Hematopoietic multipotent progenitor cell treated with erythropoietin and hydrocortisone succinate and interleukin-3 and kit ligand, for 15 days (in vitro differentiated cells): ENCODE data around the gene KIAA1328.

ENCODE experiments used
- DNase-seq: peaks from one replicate; pipeline ENCODE4 v3.0.0-alpha.2; 2015; ENCODE audit warnings: low spot score

Gene KIAA1328

DNA sequence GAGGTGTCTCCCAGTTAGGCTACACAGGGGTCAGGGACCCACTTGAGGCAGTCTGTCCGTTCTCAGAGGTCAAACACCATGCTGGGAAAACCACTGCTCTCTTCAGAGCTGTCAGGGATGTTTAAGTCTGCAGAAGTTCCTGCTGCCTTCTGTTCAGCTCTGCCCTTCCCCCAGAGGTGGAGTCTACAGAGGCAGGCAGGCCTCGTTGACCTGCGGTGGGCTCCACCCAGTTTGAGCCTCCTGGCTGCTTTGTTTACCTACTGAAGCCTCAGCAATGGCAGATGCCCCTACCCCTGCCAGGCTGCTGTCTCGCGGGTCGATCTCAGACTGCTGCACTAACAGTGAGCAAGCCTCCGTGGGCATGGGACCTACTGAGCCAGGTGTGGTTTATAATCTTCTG lies 390.3 kb downstream of the KIAA1328 start:
- no peak for DNase-seq

DNA sequence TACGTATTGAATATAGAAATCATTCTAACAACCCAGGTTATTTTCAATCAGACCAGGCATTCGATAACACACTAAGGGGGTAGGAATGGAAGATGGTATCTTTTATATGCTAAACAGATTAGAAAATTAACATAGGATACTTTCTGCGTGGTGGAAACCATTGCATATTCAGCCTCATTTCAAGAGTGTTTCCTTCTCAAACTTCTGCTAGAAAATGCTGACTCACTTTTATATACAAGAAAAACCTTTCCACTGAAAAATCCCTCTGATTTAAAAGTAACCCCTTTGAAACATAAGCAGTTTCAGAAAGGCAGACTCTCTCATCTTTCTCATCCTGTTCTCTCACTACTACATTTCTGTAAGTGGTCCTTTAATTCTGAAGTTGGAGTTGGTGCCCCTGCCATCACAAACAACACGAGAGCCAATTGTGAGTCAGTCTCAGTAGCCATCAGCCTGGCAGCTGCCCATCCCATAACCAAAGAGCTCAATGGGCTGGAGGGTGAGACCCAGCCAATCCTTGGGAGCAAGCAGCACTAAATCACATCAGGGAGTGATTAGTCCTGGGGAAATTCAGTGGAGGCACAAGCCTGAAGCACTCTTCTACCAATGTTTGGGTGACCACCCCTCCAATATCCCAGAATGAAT lies 393.5 kb downstream of the KIAA1328 start:
- no peak for DNase-seq

DNA sequence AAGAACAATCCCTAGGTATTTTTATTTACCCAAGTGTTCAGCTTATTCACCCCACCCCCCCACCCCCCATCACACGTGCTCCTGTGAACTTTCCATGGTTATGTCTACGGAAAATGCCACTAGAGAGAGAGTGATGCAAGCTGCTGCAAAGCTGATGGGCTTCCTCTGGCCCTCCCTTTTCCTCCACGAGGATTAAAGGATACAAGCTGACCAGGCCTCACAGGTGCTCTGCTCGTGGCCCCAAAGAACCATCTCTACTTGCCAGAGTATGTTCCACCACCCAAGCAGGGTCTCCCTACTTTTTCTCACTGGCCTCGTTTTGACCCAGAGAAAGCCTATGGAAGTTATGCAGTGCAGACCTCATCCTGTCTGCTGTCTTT lies 394.1 kb downstream of the KIAA1328 start:
- DNase-seq = no peak

DNA sequence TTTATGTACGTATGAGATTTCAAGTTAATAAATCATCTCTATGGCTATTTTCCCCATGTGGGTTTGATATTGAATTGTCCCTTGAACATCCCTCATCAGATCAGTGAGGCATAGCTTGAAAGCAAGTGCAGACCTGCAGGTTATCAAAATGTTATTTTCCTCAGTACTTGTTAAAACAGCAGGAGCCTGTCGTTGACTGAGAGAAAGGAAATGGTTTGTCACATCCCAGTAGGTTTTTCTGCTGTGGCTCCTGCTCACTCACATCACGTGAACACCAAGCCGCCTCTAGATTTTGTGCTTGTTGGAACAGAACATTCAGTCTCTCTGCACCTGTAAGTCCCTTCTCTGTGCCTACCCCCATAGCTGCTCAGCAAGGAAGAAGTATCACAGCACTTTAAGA lies 396.4 kb downstream of the KIAA1328 start:
- no peak for DNase-seq

DNA sequence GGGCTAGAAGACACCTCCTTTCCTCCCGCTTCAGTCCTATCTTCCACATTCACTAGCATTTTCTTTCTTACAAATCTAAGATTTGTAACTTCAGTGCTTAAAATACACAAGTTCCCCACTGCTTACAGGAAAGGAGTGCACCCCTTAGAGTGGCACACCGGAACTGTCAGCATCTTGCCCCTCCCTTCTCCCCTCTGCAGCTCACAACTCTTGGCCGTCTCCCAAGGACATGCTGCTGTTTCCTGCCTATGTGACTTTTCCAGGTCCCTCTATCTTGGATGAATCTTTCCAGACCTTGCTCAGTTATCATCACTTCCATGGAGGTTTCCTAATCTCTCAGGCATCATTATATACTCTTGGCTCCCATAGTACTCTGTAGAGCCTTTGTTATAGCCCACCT lies 401.8 kb downstream of the KIAA1328 start:
- DNase-seq = no peak

DNA sequence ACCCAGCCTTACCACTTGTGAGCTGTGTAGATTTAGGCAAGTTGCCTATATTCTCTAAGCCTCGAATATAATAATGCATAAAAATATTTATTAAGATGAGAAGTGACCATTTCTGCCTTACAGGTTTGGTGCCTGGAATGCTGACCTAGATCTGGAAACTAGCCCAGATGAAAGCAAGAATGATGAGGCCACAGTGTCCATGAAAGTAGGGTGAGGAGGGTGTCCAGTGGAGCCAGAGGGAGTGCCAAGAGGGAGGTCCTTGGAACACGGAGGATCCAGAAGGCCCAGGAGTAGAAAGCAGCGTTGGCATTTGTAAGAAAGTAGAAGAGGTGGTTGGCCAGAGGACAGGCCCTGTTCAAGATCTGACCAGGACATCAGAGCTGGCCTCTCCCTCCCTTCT lies 402.3 kb downstream of the KIAA1328 start:
- no peak for DNase-seq

DNA sequence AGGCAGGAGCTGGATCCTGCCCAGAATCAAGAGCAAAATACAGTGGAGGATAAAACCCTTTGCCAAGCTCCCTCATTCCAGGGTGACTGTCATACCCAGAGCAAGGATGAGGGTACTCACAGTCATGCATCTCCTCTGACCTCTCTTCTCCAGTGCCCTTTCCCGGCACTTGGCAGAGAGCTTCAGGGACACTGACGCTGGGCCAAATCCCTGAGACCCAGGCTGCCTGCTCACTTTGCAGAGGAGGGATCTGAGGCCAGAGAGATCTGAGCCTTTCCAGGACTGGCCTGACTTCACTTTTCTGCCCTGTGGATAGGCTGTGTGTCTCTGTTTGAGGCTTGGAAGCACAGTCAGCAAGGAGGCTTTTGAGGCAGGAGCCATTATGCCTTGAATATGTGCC lies 406.7 kb downstream of the KIAA1328 start:
- no peak for DNase-seq

DNA sequence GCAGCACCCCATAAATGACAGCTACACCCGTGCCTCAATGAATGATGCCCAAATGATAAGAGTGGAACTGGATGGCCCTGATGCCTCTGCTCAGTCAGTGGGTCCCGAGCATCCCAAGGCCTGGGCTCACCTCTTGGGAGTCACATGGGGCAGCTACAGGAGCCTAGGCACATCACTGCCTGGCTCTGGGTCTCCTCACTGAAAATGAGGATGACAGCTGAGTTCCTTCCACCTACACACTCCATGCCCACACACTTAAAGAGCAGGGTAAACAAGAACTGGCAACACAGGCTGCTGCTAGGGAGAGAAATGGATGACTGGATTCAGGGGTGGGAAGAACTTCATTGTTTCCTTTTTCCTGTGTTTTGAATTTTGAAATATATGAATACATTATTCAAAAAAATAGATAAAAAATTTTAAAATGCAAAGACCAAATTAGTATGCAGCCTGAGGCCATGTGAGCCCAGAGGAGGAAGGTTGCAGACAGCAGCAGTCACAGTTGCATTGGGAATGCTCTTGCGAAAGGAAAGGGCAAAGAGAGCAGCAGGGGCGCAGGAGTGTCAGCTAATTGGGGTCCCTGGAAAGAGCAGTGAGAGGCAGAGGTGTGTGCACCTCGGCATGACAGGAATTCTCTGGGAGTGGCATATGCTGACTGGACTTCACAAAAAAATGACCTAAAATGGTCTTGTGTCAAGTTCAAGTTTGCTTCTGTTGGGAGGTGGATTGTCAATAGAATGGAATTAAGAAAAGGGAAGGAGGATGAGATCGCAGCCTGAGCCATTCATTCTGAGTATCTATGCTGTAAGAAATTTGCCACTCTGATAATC lies 409.6 kb downstream of the KIAA1328 start:
- no peak for DNase-seq

DNA sequence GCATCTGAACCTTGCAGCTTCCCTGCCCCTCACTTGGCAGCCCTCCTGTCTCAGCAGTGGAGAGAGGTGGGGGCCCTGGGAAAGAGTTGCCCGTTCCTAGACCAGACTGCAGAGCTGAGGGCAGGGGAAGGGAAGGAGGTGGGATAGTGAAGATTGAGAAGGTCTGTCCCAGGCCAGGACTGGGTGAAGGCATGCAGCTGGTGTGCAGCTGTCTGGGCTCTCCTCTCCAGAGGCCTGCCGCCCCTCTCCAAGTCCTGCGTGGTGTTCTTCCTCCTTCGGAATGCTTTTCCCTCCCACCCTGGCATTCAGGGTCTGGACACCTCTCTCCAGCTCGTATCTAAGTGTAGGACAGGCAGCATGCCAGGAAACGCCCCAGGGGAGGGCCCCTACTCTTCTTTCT lies 413.2 kb downstream of the KIAA1328 start:
- no peak for DNase-seq

DNA sequence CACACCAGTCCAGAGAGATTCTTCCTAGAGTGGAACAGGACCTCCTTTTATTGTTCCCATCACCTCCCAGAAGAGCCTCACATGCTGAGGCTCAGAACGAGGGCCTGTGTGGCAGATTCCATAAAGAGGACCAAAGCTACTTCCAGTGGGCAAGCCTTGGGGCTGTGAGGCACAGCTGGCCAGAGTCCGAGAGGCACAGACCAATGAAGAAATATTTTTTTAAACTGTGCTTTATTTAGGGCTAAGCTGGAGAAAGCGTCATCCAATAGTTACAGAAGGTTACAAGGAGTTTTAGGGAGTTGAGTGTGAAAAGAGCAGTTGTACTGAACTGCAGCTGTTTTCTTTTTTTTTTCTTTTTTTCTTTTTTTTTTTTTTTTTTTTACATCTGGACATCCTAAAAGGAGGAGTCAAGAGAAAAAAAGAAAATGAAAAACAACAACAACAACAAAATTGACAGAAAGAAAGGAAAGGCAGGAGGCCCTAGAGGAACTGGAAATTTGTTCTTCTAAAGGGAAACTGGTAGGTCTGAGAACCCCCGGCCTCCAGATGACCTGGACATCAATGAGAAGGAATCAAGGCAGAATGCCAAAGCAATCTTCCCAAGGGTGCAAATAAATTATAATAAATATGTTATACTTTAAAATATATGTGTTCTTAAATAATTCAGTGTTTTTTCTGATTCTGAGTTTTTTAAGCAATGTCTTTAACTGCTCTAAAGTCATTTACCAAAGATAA lies 414.1 kb downstream of the KIAA1328 start:
- no peak for DNase-seq

DNA sequence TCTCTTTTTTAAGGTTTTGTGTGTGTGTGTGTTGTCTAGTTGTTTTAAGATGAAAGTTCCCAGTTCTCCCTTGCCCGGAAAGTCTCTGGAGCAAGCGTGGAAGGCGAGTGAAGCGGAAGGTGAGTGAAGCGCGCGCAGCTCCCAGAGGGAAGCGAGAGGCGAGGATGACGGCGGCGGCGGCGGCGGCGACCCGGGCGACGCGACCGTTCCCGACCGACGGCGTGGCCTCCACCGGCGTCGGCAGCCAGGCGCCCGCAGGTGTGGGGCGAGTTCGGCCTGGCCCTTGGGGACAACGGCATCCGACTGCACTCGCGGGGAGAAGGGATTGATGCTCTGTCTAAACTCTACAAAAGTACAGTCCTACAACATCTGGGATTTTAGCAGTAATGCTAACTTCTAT lies 414.8 kb downstream of the KIAA1328 start:
- no peak for DNase-seq

DNA sequence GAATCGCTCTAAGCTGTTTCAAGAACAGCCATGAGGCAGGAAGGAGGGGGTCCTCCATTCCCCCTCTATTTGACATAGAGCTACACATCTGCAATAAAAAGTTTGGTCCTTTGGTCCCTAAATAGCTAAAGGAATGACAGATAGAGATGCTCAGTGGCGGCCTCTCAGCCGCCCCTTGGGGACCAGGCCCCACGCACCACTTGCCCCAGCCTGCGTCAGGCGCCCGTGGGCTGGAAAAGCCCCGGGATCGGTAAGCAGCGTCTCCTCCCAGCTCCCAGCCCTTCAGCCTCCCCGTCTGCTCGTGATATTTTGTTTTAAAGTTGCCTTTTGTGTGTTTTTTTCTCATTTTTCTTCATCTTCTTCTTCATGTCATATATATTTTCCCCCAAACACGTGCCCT lies 415.7 kb downstream of the KIAA1328 start:
- no peak for DNase-seq

DNA sequence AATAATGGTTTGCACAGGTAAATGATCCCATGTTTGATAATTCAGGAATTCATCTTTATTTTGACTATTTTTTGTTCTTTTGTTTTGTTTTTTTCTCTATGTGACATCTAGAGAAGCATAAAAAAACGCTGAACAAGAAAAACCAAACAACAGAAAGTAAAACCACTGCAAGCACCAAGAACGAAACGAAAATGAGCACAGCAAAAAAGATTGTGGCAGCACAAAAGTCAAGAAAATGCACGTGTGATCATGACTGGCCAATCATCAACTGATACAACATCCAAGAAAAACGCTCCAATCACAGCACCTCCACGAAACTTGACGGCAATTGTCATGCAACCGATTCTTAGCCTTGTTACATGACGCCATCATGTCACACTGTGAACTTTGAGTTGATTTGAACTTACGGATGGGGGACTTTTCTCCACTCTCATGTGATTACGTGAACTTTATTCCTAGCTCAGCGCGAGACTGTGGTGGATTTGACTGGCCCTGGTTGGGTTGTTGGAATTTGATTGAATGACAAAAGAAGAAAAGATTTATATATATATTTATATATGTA lies 417.9 kb downstream of the KIAA1328 start:
- no peak for DNase-seq

DNA sequence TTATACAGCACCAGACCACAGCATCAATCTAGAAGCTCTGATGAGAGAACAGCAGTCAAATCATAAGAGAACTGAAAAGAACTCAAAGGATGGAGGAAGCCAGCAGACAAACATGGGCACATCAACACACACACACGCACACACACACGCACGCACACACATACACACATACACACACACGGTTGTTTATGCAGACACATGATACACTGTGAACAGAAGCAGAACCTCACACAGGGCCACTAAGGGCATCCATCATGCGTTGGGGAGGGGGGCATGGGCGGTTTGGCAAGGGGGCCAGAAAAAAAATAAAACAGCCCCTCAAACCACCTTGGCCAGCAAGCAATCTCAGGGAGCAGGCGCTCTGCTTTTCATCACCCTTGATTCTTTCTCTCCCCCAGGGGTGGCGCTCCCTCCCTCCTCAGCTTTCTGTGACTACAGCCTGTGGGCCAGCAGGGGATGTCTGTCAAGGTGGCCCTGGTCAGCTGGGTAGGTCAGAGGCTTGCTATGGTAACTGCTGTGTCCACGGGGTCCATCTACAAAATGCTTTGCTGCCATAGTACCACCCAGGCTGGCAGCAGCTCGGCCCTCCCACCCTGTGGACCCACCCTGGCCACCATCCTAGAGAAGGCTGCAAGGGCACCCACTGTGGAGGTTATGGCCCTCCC lies 418.7 kb downstream of the KIAA1328 start:
- no peak for DNase-seq

DNA sequence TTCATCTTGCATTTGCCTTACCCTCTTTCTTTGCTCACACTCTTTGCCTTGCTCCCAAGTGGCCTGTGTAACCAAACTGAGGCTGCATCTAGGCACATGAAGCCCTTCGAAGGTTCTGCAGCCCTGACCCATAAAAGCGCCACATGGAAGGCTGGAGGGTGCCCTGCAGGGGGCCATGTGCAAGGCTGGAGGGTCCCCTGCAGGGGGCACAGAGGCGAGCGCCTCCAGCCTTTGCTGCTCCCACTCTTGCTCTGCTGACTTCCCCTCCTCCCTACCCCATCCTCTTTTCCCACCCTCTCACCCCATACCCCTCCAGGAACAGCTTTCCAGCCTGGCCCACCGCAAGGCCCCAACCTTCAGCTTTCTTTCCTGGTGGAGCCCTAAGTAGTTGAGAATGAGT lies 419.4 kb downstream of the KIAA1328 start:
- DNase-seq = no peak

DNA sequence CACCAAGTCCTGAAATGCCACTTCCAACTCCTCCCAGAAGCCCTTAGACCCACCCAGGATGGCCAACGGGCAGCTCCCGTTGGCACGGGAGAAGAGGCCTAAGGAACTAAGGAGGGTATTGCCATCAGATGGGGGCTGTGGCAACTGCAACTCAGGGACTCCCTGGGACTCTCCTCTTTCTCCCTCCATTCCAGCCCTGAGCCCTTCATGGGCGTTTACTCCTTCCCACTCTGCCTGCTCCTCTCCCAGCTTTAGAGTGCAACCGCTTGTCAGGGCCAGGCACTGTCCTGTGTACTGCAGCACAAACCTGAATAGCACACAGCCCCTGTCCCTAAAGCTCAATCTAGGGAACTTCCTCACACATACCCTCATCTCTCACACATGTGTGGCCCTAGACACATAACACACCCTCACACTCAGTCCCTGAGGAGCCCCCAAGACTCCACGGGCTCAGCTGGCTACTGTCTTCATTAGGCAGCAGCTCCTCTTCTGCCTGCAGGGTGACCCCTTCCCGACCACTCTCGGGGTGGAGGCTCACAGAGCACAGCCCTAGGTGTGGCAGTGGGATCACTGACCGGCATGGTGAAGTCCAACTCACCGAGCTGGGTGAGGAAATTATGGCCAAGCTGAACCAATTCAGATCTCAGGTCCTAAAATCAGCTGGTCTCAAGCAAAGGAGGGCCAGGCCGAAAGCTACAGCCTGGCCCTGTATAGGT lies 420.4 kb downstream of the KIAA1328 start:
- DNase-seq = no peak

DNA sequence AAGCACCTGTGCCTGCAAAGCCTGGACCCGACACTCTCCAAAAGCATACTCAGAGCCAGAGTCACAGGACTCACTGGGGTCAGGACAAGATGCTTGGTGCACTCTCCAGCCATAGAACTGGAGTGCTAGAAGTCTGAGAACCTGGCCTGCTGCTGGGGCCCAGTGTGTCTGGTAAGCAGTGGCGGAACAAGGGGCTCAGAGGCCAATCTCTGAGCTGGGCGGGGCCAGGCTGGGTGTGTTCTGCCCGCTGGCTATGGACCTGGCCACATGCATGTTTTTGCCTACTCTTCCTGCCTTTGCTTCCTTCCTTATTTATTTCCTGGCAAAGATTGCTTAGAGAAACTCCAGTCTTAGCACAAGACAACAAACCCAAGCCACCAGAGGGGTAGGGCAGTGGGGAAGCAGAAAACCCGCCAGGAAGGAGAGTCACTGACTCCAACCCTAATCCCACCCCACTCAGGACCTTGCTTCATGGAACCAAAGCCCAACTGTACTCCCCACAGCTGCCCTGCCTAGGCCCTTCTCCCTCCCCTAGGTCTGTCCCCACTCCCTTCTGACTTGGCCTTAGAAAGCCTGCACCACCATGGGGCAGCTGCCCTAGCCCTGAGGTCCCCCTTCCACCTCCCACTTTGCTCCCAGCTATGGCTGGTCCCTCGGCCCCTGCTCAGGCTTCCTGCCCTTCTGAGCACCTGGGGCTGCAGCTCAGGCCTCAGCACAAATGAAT lies 421.1 kb downstream of the KIAA1328 start:
- no peak for DNase-seq

DNA sequence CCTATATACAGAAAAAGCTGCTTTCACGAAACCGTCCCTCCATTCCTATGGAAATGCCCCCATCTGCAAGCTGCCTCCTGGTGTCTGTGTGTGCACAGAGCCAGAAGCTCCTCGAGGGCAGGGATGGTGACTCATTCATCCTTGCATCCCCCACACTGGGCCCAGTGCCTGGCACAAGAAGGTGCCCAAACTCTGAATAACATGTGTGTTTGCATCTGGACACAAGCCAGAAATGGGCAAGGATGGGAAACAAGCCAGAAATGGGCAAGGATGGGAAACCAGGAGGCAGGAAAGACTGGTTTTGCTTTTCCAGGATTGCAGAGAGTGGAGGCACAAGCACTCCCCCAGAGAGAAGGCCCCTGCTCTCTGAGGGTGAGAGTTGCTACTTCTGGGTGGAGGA lies 422.8 kb downstream of the KIAA1328 start:
- DNase-seq = no peak

DNA sequence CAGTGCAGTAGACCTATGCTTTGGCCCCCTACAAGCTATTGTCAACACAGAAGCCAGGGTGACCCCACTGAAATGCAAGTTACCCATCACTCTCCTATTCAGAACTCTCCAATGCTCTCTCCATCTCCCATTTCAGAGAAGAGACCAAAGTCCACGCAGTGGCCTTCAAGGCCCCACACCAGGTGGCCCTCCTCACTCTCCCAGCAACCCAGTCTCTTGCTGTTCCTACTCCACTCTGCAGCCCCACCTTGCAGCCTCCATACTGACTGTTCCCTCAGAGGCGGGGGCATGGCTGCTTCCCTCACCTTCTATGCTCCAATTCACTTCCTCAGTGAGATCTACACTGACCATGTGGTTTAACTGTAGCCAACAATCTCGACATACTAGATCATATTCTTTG lies 423.4 kb downstream of the KIAA1328 start:
- DNase-seq = no peak

DNA sequence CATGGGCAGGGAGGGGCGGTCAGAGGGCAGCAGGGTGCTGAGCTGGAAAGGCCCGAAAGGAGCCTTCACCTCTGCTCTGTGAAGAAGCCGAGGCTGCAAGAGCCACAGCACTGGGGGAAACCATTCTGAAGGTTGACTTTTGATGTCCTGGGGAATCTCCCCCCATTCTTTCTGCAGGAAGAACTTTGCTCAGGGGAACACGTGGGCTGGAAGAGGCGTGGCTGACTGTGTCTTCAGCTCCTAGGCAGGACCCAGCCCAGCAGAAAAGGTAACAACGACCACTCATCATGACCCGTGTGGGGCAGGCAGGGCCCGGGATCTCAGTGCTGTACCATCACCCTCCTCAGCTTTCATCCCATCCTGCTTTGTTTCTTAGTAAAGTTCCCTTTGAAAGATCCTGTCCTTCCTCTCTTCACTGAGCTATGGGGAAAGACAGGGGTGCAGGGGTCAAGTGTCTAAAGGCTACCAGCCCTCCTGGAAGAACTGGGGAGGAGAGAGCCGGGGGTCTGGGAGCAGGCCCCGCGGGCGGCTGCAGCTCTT lies 424.0 kb downstream of the KIAA1328 start:
- no peak for DNase-seq
